GM20000 (cell line): ENCODE results near the gene KIAA0825.

Experiments
- DNase-seq: peaks from one replicate; pipeline ENCODE4 v3.0.0; 2012; ENCODE audit warnings: low spot score
- CTCF ChIP-seq: IDR thresholded peaks from 2 replicates; pipeline ENCODE4 v1.5.1; 2012; ENCODE audit warnings: mild to moderate bottlenecking, control low read depth; ENCODE audit errors: extremely low read depth, missing control alignments

KIAA0825 gene

GRCh38 chr5:94422812-94423211 lies 195.6 kb downstream of the KIAA0825 start:
- no peak for DNase-seq
- TF ChIP-seq CTCF = no peak

- TF ChIP-seq CTCF = no peak
- DNase-seq = no peak
Observed at GRCh38 chr5:94420885-94421284, 197.5 kb downstream of the KIAA0825 start.

- TF ChIP-seq CTCF = no peak
- no peak for DNase-seq
Observed at GRCh38 chr5:94415798-94416197, 202.6 kb downstream of the KIAA0825 start.

- no peak for DNase-seq
- no peak for TF ChIP-seq CTCF
Observed at GRCh38 chr5:94409440-94409839, 209.0 kb downstream of the KIAA0825 start.

- TF ChIP-seq CTCF = no peak
- DNase-seq = no peak
Observed at GRCh38 chr5:94407023-94407422, 211.4 kb downstream of the KIAA0825 start.

- no peak for DNase-seq
- no peak for TF ChIP-seq CTCF
Observed at GRCh38 chr5:94403483-94403882, 214.9 kb downstream of the KIAA0825 start.

GRCh38 chr5:94402096-94402495 lies 216.3 kb downstream of the KIAA0825 start:
- no peak for DNase-seq
- TF ChIP-seq CTCF = no peak
